Measurements from ENCODE around the gene GRIK2. TPM values are rescaled to one million over a fixed set of nuclear protein-coding genes. Genes with fewer than 3 reads are reported as not detected.

Gene GRIK2
- total RNA-seq, 1 experiment from 2014 or later: 0.70 TPM

DNA sequence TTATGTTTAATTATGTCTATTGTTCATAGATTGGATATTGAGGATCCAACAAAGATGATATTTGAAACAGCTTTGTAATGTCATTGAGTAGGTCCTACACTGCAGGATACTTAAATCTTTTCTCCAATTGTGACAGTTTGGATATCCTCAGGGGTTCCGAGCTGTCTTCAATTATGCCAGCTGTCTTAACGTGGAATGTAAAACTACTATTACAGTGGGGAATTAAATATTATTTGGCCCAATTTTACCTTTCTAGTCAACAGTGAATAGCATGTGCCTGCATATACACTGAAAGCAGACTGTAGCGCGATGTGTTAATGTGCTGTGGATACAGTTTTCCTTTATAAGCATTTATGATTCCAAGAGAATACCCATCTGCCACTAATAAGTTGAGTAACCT is 156.9 kb downstream of the GRIK2 start:
- no peak overlapping the region for H3K18ac ChIP-seq (ENCODE audit: insufficient read length, low read depth, low read length)
- no peak overlapping the region for H2BK15ac ChIP-seq (ENCODE audit: low read depth, low read length)
- H2AFZ ChIP-seq (ENCODE audit: low read length): no peak overlapping the region
- no peak overlapping the region for H2BK120ac ChIP-seq (ENCODE audit: low read depth, low read length, poor library complexity, severe bottlenecking)
- H3K4me2 ChIP-seq (ENCODE audit: insufficient read depth, insufficient read length, low read length): no peak overlapping the region
- H3K14ac ChIP-seq (ENCODE audit: insufficient read depth, low read length): no peak overlapping the region
- DNase-seq: no peak
- no peak overlapping the region for H2BK20ac ChIP-seq (ENCODE audit: low read depth, low read length, poor library complexity, severe bottlenecking)
- peaks cover 13 to 14% of the 10 kb centered on the region in 2 experiments for H3K4me1 Mint-ChIP-seq
- H3K36me3 Mint-ChIP-seq (ENCODE audit: insufficient read depth in 1 of 3, low read depth in 3 of 3): no peaks in the 10 kb centered on the region; a peak in 1 of 7 replicates
- no peaks in the 10 kb centered on the region for H3K23me2 ChIP-seq (ENCODE audit: insufficient read length, low read depth, low read length, poor library complexity, severe bottlenecking)
- H2BK12ac ChIP-seq (ENCODE audit: insufficient read length, low read depth, low read length): no peak overlapping the region
- H4K8ac ChIP-seq (replicated peaks; ENCODE audit: insufficient read length, low read depth, low read length): no peak overlapping the region
- H3K27ac Mint-ChIP-seq: no peak overlapping the region
- no peak overlapping the region for H4K91ac ChIP-seq (ENCODE audit: insufficient read length, low read depth, low read length)
- no peaks in the 10 kb centered on the region for H3K27me3 ChIP-seq (ENCODE audit: insufficient read depth, low read length)
- no peak overlapping the region for H3T11ph ChIP-seq (ENCODE audit: low read length)
- H3K9me3 ChIP-seq (ENCODE audit: control insufficient read depth, low read depth, low read length): no peaks in the 10 kb centered on the region
- H4K5ac ChIP-seq (ENCODE audit: insufficient read length, low read depth, low read length): no peak overlapping the region
- H3K4ac ChIP-seq (ENCODE audit: low read depth, low read length): no peak overlapping the region
- no peak overlapping the region for H3K4me3 Mint-ChIP-seq
- no peaks in the 10 kb centered on the region for H3K79me2 ChIP-seq (ENCODE audit: insufficient read depth, low read length)
- no peak overlapping the region for H3K9ac ChIP-seq (ENCODE audit: extremely low read depth, insufficient read length, low read length)
- H2AK5ac ChIP-seq (ENCODE audit: insufficient read length, low read length): no peak overlapping the region
- H4K20me1 ChIP-seq (ENCODE audit: control insufficient read depth, insufficient read depth, insufficient read length): no peaks in the 10 kb centered on the region
- no peaks in the 10 kb centered on the region for H3K4me1 ChIP-seq (ENCODE audit: insufficient read depth, low read length)
- no peaks in the 10 kb centered on the region; a peak in 1 of 5 replicates for H3K9me3 Mint-ChIP-seq
- no peaks in the 10 kb centered on the region for H3K79me1 ChIP-seq (ENCODE audit: insufficient read depth, low read depth, low read length, poor library complexity, severe bottlenecking)
- H3K27ac ChIP-seq (ENCODE audit: insufficient read length, low read depth, low read length): no peak overlapping the region
- H3K27me3 Mint-ChIP-seq (ENCODE audit: low read depth): no peaks in the 10 kb centered on the region
- no CpG with 5 or more reads among the region's 4 CpGs for WGBS (ENCODE audit: extremely low coverage, insufficient read length, low lambda C conversion rate)
- H2BK5ac ChIP-seq (ENCODE audit: insufficient read length, low read length): no peak overlapping the region
- no peak overlapping the region for H3K56ac ChIP-seq (ENCODE audit: insufficient read length, low read depth, low read length)
- TF ChIP-seq, protein P1, sequence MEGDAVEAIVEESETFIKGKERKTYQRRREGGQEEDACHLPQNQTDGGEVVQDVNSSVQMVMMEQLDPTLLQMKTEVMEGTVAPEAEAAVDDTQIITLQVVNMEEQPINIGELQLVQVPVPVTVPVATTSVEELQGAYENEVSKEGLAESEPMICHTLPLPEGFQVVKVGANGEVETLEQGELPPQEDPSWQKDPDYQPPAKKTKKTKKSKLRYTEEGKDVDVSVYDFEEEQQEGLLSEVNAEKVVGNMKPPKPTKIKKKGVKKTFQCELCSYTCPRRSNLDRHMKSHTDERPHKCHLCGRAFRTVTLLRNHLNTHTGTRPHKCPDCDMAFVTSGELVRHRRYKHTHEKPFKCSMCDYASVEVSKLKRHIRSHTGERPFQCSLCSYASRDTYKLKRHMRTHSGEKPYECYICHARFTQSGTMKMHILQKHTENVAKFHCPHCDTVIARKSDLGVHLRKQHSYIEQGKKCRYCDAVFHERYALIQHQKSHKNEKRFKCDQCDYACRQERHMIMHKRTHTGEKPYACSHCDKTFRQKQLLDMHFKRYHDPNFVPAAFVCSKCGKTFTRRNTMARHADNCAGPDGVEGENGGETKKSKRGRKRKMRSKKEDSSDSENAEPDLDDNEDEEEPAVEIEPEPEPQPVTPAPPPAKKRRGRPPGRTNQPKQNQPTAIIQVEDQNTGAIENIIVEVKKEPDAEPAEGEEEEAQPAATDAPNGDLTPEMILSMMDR (conservative IDR thresholded peaks at IDR 0.05): no peak
- H3K23ac ChIP-seq (ENCODE audit: insufficient read length, low read depth, low read length): no peak overlapping the region

Data from H9 (cell line).